MM.1S (cell line): ENCODE measurements around the gene CD96.

Experiments used
- DNase-seq: peaks from one replicate; pipeline ENCODE4 v3.0.0-alpha.2; 2015
- H2AFZ ChIP-seq: fragments of 300-600 bp; sonication (generic); 2 replicates; pipeline ENCODE4 v1.6.0; 2016; ENCODE audit warnings: antibody characterized with exemption, low read length
- H3F3A ChIP-seq: fragments of 300-600 bp; sonication (generic); 2 replicates; pipeline ENCODE4 v1.6.1; 2016; ENCODE audit warnings: mild to moderate bottlenecking, antibody characterized with exemption, low read length, moderate library complexity, mixed read lengths; ENCODE audit not compliant: insufficient read depth
- H3K27ac ChIP-seq: fragments of 300-600 bp; sonication (generic); 2 replicates; pipeline ENCODE4 v1.5.1; 2016; ENCODE audit warnings: mild to moderate bottlenecking, low read length
- H3K27me3 ChIP-seq: fragments of 300-600 bp; sonication (generic); replicated peaks from 2 replicates; pipeline ENCODE4 v1.6.0; 2016; ENCODE audit warnings: low read length; ENCODE audit not compliant: insufficient read depth
- H3K36me3 ChIP-seq: fragments of 300-600 bp; sonication (generic); replicated peaks from 2 replicates; pipeline ENCODE4 v1.6.1; 2016; ENCODE audit warnings: mild to moderate bottlenecking, low read length, mixed read lengths; ENCODE audit not compliant: insufficient read depth
- H3K4me1 ChIP-seq: fragments of 300-600 bp; sonication (generic); 2 replicates; pipeline ENCODE4 v1.6.1; 2016; ENCODE audit warnings: low read length, mixed read lengths
- H3K4me2 ChIP-seq: fragments of 300-600 bp; sonication (generic); 2 replicates; pipeline ENCODE4 v1.6.0; 2016; ENCODE audit warnings: low read depth, low read length
- H3K4me3 ChIP-seq: fragments of 300-600 bp; sonication (generic); 2 replicates; pipeline ENCODE4 v1.5.1; 2016; ENCODE audit warnings: low read length, mixed read lengths
- H3K79me2 ChIP-seq: fragments of 300-600 bp; sonication (generic); 2 replicates; pipeline ENCODE4 v1.6.1; 2016; ENCODE audit warnings: mixed run types, low read length, mixed read lengths
- H3K9ac ChIP-seq: fragments of 300-600 bp; sonication (generic); 2 replicates; pipeline ENCODE4 v1.6.1; 2016; ENCODE audit warnings: low read length, mixed read lengths
- H3K9me2 ChIP-seq: fragments of 300-600 bp; sonication (generic); replicated peaks from 2 replicates; pipeline ENCODE4 v1.6.1; 2016; ENCODE audit warnings: mild to moderate bottlenecking, low read length, mixed read lengths; ENCODE audit not compliant: insufficient read depth
- H3K9me3 ChIP-seq: fragments of 300-600 bp; sonication (generic); replicated peaks from 2 replicates; pipeline ENCODE4 v1.6.1; 2016; ENCODE audit warnings: mild to moderate bottlenecking, low read length, mixed read lengths; ENCODE audit not compliant: insufficient read depth
- H4K20me1 ChIP-seq: fragments of 300-600 bp; sonication (generic); 2 replicates; pipeline ENCODE4 v1.6.1; 2016; ENCODE audit warnings: mild to moderate bottlenecking, low read length, moderate library complexity, mixed read lengths; ENCODE audit not compliant: insufficient read depth
- CTCF ChIP-seq: fragments of 300-600 bp; sonication (generic); IDR thresholded peaks from 2 replicates; pipeline ENCODE4 v1.5.1; 2016; ENCODE audit warnings: antibody characterized with exemption, low read length, mixed read lengths
- EZH2 ChIP-seq: fragments of 300-600 bp; sonication (generic); optimal IDR thresholded peaks from 2 replicates; pipeline ENCODE3; 2017; ENCODE audit warnings: low read depth, mild to moderate bottlenecking, antibody characterized with exemption, low read length, mixed read lengths
- EZH2phosphoT487 ChIP-seq: fragments of 300-600 bp; sonication (generic); IDR thresholded peaks from 2 replicates; pipeline ENCODE4 v1.6.1; 2018; ENCODE audit warnings: antibody characterized with exemption, low read length

CD96 gene

GRCh38 chr3:111617912-111618601 is 76.1 kb downstream of the CD96 start:
- Histone ChIP-seq H3K36me3 (no peaks in the 10 kb centered on the region), H3K9ac (no peak overlapping the region), H3K9me2 (no peaks in the 10 kb centered on the region), H2AFZ (no peak overlapping the region), H3K4me1 (no peaks in the 10 kb centered on the region), H3K27ac (no peak overlapping the region), H3K79me2 (no peaks in the 10 kb centered on the region), H4K20me1 (no peaks in the 10 kb centered on the region), H3K4me2 (no peak overlapping the region), H3K4me3 (no peak overlapping the region), H3K27me3 (no peaks in the 10 kb centered on the region), H3F3A (no peaks in the 10 kb centered on the region), H3K9me3 (no peaks in the 10 kb centered on the region)
- TF ChIP-seq EZH2 (no peak), EZH2phosphoT487 (no peak), CTCF (no peak)
- DNase-seq = no peak

- H3F3A ChIP-seq = no peaks in the 10 kb centered on the region
- H3K27me3 ChIP-seq = no peaks in the 10 kb centered on the region
- H2AFZ ChIP-seq = no peak overlapping the region
- H3K4me2 ChIP-seq = no peak overlapping the region
- no peaks in the 10 kb centered on the region for H3K4me1 ChIP-seq
- no peak for DNase-seq
- no peak overlapping the region for H3K4me3 ChIP-seq
- no peaks in the 10 kb centered on the region for H3K9me3 ChIP-seq
- H3K36me3 ChIP-seq = no peaks in the 10 kb centered on the region
- H3K9ac ChIP-seq = no peak overlapping the region
- H4K20me1 ChIP-seq = no peaks in the 10 kb centered on the region
- H3K79me2 ChIP-seq = no peaks in the 10 kb centered on the region
- TF ChIP-seq EZH2phosphoT487 (no peak), CTCF (no peak), EZH2 (no peak)
- H3K27ac ChIP-seq = no peak overlapping the region
- H3K9me2 ChIP-seq = no peaks in the 10 kb centered on the region
These were observed 76.9 kb downstream of the CD96 start for GRCh38 chr3:111618945-111619344.

GRCh38 chr3:111619833-111620232 is 77.8 kb downstream of the CD96 start:
- Histone ChIP-seq H3K27ac (no peak overlapping the region), H3K9me3 (no peaks in the 10 kb centered on the region), H3K4me1 (no peaks in the 10 kb centered on the region), H3K9ac (no peak overlapping the region), H3F3A (no peaks in the 10 kb centered on the region), H4K20me1 (no peaks in the 10 kb centered on the region), H3K4me3 (no peak overlapping the region), H3K9me2 (no peaks in the 10 kb centered on the region), H2AFZ (no peak overlapping the region), H3K27me3 (no peaks in the 10 kb centered on the region), H3K36me3 (no peaks in the 10 kb centered on the region), H3K79me2 (no peaks in the 10 kb centered on the region), H3K4me2 (no peak overlapping the region)
- no peak for TF ChIP-seq CTCF
- TF ChIP-seq EZH2 = no peak
- no peak for TF ChIP-seq EZH2phosphoT487
- DNase-seq = no peak
